HL-60 (cell line): ENCODE measurements around the gene MAP7D1.

Experiments
- CTCF ChIP-seq: IDR thresholded peaks from one replicate; pipeline ENCODE4 v1.5.1; 2011; ENCODE audit warnings: low read length, control low read depth, inconsistent platforms; ENCODE audit not compliant: insufficient read depth
- POLR2AphosphoS5 ChIP-seq: IDR thresholded peaks from 2 replicates; pipeline ENCODE4 v1.6.1; 2012; ENCODE audit warnings: low read depth

GRCh38 chr1:36122062-36123030 is 33.6 kb upstream of the MAP7D1 start:
- no peak for TF ChIP-seq CTCF
- TF ChIP-seq POLR2AphosphoS5: no peak
